Peyer's patch (tissue), 4 donors: ENCODE data around the gene SPATA2L.

Source experiments
- POLR2A ChIP-seq, 2 donors: fragments of 450-650 bp; IDR thresholded peaks; one replicate each; pipeline ENCODE4 v1.5.1; 2017; ENCODE audit warnings: antibody characterized with exemption in 2 of 2, mild to moderate bottlenecking in 2 of 2, moderate library complexity in 2 of 2
- TF ChIP-seq, protein P1 (sequence below), 6 experiments: fragments of 450-650 bp in 4 of 6; fragments of 200-600 bp in 2 of 6; sonication (generic) in 1 of 6; IDR thresholded peaks; one replicate each; pipeline ENCODE4 v1.5.1; 2017 to 2019; ENCODE audit warnings: antibody characterized with exemption in 6 of 6, mild to moderate bottlenecking in 3 of 6, moderate library complexity in 1 of 6

DNA sequence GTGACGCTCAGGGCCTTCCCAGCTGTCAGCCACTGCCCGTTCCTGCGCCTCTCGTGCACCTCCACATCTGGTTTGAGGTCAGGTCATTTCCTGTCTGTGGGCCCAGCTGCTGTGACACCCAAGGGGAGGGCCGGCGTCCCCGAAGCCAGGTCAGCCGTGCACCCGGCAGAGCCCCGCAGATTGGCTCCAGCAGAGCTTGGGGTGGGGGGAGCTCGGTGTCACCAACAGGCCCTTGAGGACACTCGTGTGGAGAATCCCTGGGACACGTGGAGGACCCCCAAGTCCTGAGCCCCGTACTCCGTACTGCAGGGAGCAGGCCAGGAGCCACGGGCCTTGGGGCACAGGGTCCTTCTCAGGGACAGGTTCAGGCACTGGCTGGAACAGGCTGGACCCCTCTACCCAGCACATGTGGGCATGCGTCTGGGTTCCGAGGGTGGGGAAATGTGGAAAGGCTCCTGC, 4.8 kb downstream of the SPATA2L start:
- TF ChIP-seq, protein P1, sequence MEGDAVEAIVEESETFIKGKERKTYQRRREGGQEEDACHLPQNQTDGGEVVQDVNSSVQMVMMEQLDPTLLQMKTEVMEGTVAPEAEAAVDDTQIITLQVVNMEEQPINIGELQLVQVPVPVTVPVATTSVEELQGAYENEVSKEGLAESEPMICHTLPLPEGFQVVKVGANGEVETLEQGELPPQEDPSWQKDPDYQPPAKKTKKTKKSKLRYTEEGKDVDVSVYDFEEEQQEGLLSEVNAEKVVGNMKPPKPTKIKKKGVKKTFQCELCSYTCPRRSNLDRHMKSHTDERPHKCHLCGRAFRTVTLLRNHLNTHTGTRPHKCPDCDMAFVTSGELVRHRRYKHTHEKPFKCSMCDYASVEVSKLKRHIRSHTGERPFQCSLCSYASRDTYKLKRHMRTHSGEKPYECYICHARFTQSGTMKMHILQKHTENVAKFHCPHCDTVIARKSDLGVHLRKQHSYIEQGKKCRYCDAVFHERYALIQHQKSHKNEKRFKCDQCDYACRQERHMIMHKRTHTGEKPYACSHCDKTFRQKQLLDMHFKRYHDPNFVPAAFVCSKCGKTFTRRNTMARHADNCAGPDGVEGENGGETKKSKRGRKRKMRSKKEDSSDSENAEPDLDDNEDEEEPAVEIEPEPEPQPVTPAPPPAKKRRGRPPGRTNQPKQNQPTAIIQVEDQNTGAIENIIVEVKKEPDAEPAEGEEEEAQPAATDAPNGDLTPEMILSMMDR (IDR thresholded peaks at IDR 0.05) = no peak
- no peak for TF ChIP-seq POLR2A (IDR thresholded peaks at IDR 0.05)
